GM18519 (cell line): ENCODE results near the gene DENND4A.
"Not testable (repeated sequence)": the region's sequence is repeated elsewhere in the genome, so short reads cannot be mapped to it uniquely, and the experiment has no call there.

Source experiments
- ATAC-seq: cut with Tn5 transposase; IDR thresholded peaks from one replicate; pipeline ENCODE4 v1.9.1; 2021; ENCODE audit warnings: mild to moderate bottlenecking, moderate library complexity; ENCODE audit not compliant: unreplicated experiment, low FRiP score

DENND4A gene

DNA sequence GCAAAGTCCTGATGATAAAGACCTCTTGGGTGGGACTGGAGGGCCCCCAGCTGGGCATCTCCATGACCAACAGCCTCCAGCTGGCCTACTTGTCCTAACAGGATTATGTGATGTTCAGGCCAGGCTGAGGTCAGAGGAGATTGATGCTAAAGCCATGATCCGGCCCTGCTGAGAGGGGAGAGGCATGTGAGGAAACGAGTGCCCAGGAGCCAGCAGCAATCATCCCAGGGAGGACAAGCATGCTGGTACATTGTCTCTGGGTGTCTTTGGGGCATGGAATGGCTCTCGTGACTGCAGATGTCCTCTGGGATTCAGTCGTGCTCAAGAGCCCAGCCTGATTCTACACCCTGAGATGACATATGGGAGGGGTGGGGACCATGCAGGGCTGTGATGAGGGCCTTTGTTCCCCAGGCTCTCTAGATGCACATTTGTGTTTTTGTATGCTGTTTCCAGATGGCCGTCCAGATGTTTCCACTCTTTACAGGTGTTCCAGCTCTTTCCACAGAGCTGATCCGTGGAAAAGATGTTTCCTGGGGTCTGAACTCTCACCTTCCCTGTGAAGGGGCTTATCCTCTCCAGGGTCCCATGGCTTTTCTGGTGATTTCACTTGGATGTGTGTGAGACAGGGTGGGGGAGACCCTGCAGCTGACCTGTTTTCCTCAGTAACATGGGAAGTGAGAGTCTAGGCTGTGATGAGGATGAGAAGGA is 150.2 kb downstream of the DENND4A start:
- no peak for ATAC-seq

DNA sequence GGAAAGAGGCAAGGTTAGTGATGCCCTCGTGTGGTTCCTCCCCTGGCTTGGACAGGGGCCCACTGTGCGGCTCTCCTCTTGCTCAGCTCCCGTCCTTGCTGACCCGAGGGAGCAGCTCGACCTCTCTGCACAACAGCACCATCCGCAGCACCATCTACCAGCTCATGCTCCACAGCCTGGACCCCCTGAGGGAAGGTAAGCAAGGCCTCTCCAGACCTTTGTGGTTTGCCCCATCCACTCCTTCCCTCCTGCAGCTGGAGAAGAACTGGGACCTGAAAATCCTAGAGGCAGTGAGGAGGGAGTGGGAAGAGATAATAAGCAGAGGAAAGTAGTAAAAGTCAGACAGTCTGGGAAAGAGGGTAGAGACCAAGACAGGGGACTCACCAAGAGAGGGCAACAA is 152.6 kb downstream of the DENND4A start:
- no peak for ATAC-seq

DNA sequence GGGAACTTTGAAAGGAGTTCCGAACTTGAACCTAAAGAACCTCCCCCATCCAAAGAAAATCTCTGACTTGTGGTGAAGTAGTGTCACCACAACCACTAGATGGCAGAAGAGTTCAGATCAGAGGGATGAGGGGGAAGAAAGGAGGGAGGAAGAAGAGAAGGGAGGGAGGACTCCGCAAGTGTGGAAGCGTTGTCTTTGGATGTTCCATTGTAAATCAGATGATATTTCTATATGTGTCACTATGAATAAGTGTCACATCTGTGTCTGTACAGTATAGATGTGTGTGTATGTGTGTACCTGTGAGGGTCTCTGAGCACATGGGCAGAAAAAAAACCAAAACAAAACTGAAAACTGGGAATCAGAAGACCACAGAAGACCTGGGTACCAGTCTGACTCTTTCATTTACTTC is 153.4 kb downstream of the DENND4A start:
- ATAC-seq: no peak

- ATAC-seq: no peak
Observed at GRCh38 chr15:65638109-65638508, 154.0 kb downstream of the DENND4A start.

DNA sequence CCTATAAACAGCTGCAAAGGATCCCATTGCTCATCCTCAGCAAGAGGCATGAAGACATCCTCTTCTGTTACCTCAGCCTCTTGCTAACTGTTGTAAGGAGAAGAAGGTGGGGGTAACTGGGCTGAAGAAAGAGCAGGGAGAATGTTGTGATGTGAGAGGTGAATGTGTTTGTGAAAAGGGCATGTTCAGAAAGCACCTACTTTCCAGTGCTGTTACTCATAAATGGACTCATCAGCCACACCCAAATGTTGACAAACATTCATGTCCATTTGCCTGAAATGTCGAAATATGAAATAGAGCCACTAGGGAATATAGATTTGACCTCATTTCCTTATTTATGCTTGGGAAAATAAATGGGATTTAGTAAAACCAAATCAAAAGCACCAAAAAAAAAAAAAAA is 157.7 kb downstream of the DENND4A start:
- ATAC-seq: no peak

DNA sequence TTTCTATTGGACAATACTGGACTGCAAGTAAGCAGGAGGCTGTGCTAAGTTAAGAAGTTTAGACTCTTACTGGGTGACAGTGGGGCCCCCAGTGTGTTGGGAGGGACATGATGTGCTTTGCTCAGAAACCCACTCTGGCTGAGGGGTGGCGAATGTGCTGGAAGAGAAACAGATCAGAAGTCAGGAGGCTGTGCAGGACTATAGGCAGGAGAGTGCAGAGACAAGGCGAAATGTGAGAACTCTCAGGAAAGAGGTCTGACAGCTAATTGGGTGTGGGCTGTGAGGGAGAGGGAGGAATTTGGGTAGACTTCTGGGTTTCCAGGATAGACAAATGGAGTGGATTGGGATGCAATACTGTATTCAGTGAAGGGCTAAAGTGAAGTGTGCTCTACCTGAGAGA is 158.3 kb downstream of the DENND4A start:
- ATAC-seq: no peak

DNA sequence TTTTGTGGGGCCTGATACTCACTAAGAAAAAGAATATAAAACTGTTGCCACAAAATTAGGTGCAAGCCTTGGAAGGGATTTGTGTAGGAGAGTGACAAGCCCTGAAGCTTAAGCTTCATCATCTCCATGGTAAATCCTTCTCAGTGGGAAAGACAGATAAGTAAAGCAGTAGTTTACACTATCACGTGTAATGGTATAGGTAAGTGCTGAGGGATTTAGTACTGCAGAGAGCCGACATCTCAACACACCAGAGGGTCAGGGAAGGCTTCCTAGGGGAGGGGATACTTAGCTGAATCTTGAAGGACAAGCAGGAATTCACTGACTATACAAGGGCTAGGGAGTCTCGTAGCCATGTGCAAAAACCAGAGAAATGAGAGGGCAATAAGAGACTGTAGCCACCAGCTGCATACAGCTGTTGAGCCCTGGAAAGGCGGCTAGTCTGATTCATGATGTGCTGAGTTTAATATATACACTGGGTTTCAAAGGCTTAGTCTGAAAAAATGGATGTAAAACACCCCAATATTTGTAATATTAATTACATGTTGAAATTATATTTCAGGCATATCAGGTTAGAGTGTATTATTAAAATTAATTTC is 159.2 kb downstream of the DENND4A start:
- no peak for ATAC-seq

- ATAC-seq: no peak
Observed at GRCh38 chr15:65631503-65631902, 160.6 kb downstream of the DENND4A start.

- no peak for ATAC-seq
Observed at GRCh38 chr15:65630760-65631159, 161.3 kb downstream of the DENND4A start.

- no peak for ATAC-seq
Observed at GRCh38 chr15:65629548-65629947, 162.5 kb downstream of the DENND4A start.

- ATAC-seq: no peak
Observed at GRCh38 chr15:65626856-65627255, 165.2 kb downstream of the DENND4A start.

GRCh38 chr15:65623103-65623502 is 169.0 kb downstream of the DENND4A start:
- no peak for ATAC-seq

DNA sequence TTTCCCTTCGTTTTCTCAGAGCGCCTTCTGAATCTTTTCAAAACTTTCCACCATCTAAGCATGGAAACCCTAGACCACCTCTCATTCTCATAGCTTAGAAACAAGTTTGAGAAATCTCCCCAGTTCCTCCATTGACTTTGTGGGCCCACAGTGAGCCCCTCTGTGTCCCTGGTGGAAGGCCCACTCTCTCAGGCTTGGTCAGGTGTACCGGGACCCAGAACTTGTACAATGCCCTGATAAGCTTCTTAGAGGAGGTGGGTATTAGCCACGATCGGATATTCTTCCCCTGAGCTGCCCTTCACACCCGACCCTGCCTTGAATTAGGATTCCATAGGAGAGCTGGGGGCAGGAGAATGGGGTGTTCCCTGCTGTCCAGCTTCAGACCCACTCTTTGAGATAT is 170.5 kb downstream of the DENND4A start, which contains the start of gene SLC24A1:
Gene SLC24A1, plus strand, starts transcription at position 301 of the 400 bp plus-strand sequence. CDS start 2,143 bp downstream, outside the sequence.
- no peak for ATAC-seq

DNA sequence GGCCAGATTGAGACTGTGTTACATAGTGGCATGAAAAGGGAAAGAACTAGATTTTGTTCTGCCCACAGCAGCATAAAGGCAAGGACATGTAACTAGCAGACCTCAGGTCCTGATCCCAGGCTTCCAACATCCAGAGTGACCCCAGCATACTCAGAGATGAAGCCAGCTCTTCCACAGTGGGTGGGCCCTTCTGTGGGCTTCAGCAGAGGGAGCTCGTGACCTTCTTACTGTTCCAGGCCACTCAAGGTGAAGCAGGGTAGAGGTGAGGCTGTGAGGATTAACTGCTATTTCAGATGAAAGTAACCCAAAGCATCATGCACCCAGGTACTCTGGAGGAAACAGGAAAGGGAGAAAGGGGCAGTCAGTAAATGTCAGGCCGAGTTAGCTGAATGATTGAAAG is 171.3 kb downstream of the DENND4A start:
- no peak for ATAC-seq

DNA sequence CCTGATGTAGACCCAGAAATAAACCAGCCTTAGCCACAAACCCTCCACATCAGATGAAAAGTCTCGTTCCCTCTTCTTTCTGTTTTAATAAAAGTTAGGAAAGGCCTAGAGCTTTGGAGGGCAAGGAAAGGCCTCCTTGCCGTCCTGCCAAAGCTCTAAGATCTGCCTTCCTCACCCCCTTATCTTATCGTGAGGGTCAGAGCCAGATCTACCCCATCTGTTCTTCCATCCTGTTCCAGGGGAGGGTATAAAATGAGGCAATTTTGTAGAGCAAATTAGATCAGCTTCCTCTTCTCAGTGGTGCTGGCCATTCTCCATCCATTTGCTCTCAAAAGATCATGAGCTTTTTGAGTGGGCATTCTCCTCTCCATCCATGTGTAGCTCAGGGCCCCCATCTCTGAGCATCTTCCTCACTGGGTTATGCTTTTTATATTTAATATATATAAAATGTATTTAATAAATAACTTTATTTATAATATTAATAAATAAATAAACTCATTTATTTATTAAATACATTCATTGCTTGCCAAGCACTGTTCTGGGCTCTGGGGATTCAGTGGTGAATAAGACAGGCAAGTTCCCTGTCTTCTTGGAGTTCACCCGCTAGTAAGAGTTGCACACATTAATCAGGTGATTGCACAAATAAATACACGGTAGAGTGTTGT is 172.3 kb downstream of the DENND4A start:
- ATAC-seq: no peak

DNA sequence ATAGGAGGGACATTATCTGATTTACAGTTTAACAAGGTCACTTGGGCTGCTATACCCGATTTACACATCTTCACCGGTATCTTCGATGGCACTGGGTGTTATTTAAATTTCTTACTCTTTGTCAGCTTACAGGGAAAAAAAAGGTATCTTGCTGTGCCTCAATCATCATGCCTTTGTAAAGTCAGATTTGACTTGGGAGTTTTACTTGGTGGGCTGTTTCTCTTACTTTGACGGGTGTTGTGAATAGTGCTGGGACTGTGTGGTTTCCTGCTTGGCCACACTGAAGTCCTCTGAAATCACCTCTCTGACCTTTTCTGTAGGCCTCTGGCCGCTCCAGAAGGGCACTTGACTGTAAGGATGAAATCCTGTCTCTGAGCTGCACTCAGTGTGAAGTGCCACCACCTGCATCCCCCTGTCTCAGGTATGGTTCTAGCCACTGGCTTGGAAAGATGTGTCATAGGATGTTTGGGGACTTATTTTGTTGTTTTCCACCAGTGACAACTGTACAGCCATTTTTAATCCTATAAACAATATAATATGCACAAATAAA is 173.5 kb downstream of the DENND4A start:
- no peak for ATAC-seq

GRCh38 chr15:65615887-65616286 is 176.2 kb downstream of the DENND4A start:
- ATAC-seq: not testable (repeated sequence)

DNA sequence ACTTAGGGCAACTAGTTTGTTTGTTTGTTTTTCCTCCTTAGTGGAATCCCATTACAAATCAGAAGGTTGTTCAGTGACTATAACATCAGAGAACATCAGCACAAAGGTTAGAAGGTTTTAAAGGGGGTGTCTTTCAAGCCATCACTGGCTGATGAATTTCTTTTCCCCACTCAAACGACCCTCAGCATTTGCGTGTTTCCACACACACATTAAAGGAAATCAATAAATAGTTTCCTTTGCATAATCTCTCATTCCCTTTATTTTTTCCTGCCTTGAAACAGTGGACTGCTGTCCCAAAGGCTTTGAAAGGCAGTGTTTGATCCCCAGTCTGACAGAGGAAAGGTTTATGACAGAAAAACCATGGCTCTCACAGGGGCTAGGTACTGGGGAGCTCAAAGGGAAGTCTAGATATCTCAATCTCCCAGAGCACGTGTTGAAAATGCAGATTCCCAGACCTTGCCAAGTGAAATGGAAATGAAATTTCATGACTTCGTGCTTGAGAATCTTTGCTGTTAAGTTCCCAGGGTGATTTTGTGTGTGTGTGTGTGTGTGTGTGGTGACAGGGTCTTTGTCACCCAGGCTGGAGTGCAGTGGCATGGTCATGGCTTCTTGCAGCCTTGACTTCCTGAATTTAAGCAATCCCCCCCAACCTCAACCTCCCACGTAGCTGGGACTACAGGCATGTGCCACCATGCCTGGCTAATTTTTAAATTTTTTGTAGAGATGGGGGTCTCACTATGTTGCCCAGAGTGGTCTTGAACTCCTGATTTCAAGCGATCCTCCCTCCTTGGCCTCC is 178.9 kb downstream of the DENND4A start:
- no peak for ATAC-seq

GRCh38 chr15:65612616-65612946 is 179.5 kb downstream of the DENND4A start:
- ATAC-seq: no peak

GRCh38 chr15:65611888-65612615 is 180.0 kb downstream of the DENND4A start:
- no peak for ATAC-seq
